Limb (tissue), 2 donors: Measurements from ENCODE around the gene GYS1.

Experiments used
- DNase-seq, 2 donors: peaks; one replicate each; pipeline ENCODE4 v3.0.0-alpha.2; 2016; ENCODE audit errors: extremely low spot score in 2 of 2

The GYS1 gene

GRCh38 chr19:48964205-48965039 is 28.7 kb downstream of the GYS1 start:
- DNase-seq = no peak

DNA sequence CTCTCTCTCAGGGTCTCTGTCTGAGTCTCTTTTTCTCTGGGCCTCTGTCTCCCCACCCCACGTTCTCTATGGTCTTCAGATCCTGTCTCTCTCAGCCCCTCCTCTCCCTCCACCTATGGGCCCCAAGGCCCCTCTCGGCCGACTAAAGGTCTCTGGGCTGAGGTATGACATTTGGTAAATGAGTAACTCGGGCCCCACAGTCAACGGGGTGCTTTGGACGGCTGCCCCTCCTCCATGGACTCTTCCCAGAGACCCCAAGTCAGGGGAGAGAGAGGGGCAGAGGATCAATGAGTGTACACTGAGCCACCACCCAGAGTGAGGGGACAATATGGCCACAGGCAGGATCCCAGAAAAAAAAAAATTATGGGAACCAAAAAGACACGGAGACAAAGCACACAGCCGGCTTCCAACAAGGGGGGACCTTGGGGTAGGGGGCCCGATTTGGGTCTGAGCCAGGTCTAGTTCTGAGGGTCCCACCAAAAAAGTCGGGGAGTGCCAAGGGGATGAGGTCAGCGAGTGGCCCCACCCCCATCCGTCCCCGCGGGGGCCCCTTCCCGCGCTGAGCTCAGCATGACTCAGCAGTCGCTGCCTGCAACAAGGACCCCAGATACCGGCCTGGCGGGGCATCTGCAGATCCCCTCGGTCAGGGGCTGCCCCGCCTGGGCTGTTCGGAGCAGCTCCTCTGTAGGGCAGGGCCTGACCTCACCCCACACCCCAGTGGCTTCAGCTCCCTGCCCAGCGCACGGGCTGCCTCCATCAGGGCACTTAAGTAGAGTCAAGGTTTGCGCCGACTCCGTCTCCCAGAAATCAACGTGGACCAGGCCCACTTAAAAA is 29.5 kb downstream of the GYS1 start:
- peak in 1 of 2 donors; percentile 85 for DNase-seq

GRCh38 chr19:48962849-48963165 is 30.3 kb downstream of the GYS1 start:
- DNase-seq = no peak

DNA sequence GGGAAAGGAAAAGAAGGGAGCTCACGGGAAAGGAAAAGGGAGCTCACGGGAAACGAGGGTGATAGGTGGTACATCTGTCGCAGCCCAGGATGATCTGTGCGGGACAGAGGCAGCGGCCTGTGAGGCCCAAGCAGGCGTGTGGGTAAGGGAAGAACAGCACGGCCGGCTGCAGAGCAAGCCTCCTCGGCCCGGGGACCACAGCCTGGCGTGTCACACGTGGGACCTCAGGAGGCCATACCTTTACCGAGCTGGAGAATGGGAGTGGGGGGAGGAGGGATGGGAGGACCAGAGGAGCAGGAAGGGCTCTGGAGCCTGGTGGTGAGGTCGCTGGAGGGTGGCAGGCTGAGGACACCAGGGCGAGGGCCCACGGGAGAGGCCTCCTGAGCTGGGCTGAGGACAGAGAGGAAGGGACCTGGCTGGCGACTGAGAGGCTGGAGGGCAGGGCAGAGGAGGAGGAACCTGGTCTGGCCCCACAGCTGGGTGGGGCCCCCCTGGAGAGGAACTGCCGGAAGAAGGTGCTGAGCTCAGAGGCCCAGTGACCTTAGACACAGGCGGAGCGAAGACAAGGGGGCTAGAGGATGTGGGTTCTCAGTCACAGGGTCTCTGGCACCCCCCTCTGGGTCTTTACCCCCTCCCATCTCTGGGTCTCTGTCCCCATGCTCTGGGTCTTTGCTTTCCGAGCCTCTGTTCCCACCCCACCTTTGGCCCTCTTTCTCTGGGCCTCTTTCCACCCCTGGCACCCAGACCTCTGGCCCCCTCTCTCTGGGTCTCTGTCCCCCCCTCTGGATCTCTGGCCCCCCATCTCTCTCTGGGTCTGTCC is 30.9 kb downstream of the GYS1 start:
- no peak for DNase-seq

DNA sequence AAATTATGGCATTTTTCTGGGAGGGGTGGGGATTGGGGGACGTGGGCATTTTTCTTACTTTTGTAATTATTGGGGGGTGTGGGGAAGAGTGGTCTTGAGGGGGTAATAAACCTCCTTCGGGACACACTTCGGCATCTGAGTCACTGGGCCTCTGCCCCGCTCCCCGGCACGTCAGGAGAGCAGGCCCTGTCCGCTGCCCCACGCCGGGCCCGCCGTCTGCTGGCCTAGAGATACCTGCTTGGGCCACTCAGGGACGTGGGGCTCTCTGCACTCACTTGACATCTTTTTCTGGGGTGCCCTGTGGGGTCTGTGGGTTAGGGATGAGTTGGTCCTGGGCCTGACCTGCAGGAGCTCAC is 31.5 kb downstream of the GYS1 start:
- DNase-seq = no peak

GRCh38 chr19:48961051-48961649 is 32.0 kb downstream of the GYS1 start:
- no peak for DNase-seq

DNA sequence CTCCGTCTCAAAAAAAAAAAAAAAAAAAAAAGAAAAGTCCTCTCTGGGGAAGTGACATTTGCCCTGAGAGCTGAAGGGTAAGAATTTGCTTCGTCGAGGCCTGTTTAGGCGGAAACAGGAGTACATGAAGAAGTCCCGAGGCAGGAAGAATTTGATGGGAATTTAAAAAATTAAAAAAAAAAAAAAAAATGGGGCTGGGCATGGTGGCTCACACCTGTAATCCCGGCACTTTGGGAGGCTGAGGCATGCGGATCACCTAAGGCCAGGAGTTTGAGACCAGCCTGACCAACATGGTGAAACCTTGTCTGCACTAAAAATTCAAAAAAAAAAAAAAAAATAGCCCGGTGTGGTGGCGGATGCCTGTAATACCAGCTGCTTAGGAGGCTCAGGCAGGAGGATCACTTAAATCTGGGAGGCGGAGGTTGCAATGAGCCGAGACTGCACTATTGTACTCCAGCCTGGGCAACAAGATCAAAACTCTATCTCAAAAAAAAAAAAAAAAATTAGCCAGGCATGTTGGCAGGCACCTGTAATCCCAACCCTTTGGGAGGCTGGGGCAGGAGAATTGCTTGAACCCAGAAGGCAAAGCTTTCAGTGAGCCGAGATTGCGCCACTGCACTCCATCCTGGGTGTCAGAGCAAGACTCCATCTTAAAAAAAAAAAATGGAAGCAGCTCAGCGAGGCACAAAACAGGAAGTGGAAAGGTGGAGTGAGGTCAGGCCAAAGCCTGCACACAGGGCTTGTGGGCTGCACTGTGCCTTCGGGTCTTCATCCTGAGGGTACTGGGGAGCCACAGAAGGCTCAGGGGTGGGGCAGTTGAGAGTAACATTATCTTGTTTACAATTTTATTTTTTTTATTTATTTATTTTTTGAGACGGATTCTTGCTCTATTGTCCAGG is 33.5 kb downstream of the GYS1 start:
- DNase-seq = no peak

GRCh38 chr19:48958006-48958405 is 35.1 kb downstream of the GYS1 start:
- DNase-seq = no peak

GRCh38 chr19:48955308-48955958 is 37.7 kb downstream of the GYS1 start:
- DNase-seq = no peak

GRCh38 chr19:48954595-48955307 is 38.4 kb downstream of the GYS1 start, which contains the start of gene BAX:
Gene BAX, plus strand, starts transcription at chr19:48954875. Its CDS starts 54 bp downstream, at chr19:48954929.
- DNase-seq = peak; percentile 96 to 99

- DNase-seq = no peak
These were observed 39.0 kb downstream of the GYS1 start for GRCh38 chr19:48953990-48954594.

DNA sequence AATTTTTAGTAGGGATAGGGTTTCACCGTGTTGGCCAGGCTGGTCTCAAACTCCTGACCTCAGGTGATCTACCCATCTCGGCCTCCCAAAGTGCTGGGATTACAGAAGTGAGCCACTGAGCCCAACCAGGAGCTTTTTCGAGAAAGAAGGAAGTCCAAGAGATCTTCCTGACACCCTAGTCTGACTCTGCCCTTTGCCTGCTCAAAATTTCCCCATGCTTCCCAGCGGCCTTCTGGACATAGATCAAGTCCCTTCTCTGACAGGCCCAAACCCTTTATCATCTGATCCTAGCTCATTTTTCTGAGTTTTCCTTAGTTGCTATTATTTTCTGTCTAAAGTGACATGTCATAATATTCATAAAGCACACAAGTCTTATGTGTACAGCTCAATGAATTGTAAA is 40.0 kb downstream of the GYS1 start:
- DNase-seq = no peak

GRCh38 chr19:48950830-48951519 is 42.1 kb downstream of the GYS1 start:
- DNase-seq = no peak

DNA sequence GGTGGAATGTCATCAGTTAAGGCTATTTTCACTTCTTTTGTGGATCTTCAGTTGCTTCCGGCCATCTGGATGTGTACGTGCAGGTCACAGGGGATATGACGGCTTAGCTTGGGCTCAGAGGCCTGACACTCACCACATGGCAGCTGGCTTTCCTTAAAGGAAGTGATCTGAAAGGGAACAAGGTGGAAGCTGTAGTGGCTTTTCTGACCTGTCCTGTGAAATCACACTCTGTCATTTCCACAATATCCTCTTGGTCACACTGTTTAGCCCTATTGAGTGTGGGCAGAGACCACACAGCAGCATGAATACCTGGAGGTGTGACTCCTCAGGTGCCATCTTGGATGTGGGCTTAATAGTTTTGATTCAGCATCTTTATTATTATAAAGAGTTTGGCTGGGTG is 43.0 kb downstream of the GYS1 start:
- no peak for DNase-seq

DNA sequence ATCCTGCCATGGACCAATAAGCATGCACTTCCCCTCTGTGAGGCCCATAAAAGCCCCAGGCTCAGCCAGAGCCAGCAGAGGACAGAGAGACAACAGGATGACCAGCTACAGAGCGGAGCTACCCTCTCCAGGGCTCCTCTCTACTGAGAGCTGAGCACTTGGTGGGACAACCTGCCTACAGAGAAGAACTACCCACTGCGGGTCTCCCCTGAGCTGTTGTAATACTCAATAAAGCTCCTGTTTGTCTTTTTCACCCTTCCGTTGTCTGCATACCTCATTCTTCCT is 45.9 kb downstream of the GYS1 start:
- DNase-seq = no peak

DNA sequence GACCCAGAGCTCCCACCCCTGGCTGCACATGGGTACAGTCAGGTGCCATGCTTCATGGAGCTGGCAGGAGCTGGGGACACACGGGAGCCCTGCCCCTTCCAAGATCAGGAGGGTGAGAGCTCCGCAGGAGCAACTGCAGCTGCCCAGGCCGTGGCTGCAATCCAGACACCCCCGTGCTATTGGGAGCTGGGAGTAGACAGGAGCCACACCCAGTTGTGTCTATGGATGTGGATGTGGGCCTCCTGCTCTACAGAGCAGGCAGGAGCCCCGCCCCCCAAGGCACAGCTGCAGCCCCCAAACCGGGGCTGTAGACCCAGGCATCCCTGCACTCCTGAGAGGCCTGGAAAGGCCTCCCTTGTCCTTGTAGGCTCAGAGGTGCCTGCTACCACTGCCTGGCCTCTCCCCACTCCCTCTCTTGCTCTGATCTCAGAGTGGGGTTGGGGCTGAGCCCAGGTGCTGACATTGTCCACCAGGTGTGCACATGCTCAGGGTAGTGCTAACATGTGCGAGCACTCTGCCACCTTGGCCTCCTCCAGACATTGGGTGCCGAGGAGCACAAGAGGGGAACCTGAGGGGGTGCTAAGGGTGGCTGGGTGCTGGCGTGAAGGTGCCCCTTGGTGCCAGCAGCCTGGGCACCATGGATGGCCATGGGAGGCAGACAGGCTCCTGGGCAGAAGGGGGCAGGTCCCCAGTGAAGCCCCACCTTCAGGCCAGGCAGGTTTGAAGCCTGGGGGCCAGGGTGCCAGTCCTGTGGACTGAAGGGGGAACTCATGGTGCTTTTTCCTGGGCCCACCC is 46.4 kb downstream of the GYS1 start:
- no peak for DNase-seq

DNA sequence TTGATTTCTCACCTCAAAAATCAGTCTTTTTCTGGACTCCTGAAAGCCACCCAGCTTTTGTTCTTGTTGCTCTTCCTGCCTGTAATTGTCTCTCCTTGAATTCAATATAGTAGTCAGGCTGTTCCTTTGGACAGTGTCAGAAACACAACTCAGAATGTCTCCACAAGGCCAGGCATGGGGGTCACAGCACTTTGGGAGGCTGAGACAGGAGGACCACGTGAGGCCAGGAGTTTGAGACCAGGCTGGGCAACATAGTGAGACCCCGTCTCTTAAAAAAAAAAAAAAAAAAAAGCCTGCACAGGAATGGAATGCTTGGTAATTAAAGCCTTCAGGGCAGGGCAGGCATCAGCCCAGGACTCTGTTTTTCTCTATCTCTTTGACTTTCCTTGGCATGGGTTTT is 47.3 kb downstream of the GYS1 start:
- no peak for DNase-seq

- DNase-seq = no peak
These were observed 47.7 kb downstream of the GYS1 start for GRCh38 chr19:48945415-48945814.
